Ovary (tissue), 3 donors: ENCODE results near the gene HSD3B7.

Source experiments
- POLR2A ChIP-seq: fragments of 450-650 bp; IDR thresholded peaks from one replicate; pipeline ENCODE4 v1.6.1; 2017; ENCODE audit warnings: antibody characterized with exemption, mild to moderate bottlenecking, moderate library complexity
- TF ChIP-seq, protein P1 (sequence below), 3 donors: fragments of 450-650 bp in 2 of 3; fragments of 200-600 bp in 1 of 3; IDR thresholded peaks; one replicate each; pipeline versions ENCODE4 v1.5.1 to v1.8.0; 2016 to 2022; ENCODE audit warnings: antibody characterized with exemption in 3 of 3, mild to moderate bottlenecking in 1 of 3
- donor health status: DM: no; HTN: no; CAD: no.

DNA sequence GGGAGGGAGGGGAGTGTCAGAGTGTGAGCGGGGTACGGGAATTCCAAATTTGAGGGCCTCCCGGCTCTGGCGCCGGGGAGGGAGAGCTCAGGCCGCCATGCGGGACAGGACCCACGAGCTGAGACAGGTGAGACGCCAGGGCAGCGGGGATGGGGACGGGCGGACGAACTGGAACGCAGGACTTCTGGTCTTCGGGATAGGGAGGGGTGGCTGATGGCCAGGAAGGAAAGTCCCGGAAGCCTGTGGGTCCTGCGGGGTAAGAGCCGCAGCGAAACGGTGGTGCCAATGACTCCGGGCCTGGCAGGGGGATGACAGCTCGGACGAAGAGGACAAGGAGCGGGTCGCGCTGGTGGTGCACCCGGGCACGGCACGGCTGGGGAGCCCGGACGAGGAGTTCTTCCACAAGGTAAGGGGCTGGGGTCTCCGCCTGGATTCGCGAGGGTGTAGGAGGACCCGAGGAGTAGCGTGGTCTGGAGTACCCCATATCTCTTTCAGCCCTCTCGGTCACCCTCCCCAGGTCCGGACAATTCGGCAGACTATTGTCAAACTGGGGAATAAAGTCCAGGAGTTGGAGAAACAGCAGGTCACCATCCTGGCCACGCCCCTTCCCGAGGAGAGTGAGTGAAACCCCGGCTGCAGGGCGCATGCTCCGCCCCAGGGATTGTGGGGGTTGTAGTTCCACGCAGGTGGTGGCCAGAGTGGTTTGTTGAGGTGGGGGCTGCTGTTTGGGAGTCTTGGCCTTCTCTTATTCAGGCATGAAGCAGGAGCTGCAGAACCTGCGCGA, 48.9 kb downstream of the HSD3B7 start:
- TF ChIP-seq, protein P1, sequence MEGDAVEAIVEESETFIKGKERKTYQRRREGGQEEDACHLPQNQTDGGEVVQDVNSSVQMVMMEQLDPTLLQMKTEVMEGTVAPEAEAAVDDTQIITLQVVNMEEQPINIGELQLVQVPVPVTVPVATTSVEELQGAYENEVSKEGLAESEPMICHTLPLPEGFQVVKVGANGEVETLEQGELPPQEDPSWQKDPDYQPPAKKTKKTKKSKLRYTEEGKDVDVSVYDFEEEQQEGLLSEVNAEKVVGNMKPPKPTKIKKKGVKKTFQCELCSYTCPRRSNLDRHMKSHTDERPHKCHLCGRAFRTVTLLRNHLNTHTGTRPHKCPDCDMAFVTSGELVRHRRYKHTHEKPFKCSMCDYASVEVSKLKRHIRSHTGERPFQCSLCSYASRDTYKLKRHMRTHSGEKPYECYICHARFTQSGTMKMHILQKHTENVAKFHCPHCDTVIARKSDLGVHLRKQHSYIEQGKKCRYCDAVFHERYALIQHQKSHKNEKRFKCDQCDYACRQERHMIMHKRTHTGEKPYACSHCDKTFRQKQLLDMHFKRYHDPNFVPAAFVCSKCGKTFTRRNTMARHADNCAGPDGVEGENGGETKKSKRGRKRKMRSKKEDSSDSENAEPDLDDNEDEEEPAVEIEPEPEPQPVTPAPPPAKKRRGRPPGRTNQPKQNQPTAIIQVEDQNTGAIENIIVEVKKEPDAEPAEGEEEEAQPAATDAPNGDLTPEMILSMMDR (IDR thresholded peaks at IDR 0.05) = no peak
- TF ChIP-seq POLR2A = peak; percentile 13
